ENCODE data around the gene NEXN.
"Not testable (repeated sequence)": the region's sequence is repeated elsewhere in the genome, so short reads cannot be mapped to it uniquely, and the experiment has no call there.

The NEXN gene

GRCh38 chr1:77970192-77970591 lies 81.8 kb downstream of the NEXN start:
- DNase-seq, result no peak

GRCh38 chr1:77972080-77972479 lies 83.7 kb downstream of the NEXN start:
- DNase-seq, result no peak

- DNase-seq, result no peak
These were observed 87.0 kb downstream of the NEXN start for GRCh38 chr1:77975386-77975785.

GRCh38 chr1:77975907-77976306 lies 87.5 kb downstream of the NEXN start:
- DNase-seq, result no peak

- no peak for DNase-seq
These were observed 88.1 kb downstream of the NEXN start for GRCh38 chr1:77976433-77977076.

GRCh38 chr1:77977989-77978292 lies 89.5 kb downstream of the NEXN start:
- DNase-seq, result no peak

- DNase-seq, result peak; percentile 94
These were observed 90.0 kb downstream of the NEXN start for GRCh38 chr1:77978293-77978968.

- DNase-seq, result peak; percentile 98
These were observed 90.8 kb downstream of the NEXN start, which contains the start of gene FUBP1 for GRCh38 chr1:77978969-77979876. Gene FUBP1 (minus strand): TSS chr1:77979072. CDS start chr1:77979004, 68 bp downstream.

- DNase-seq, result not testable (repeated sequence)
These were observed 95.0 kb downstream of the NEXN start for GRCh38 chr1:77983352-77983996.

- no peak for DNase-seq
These were observed 95.6 kb downstream of the NEXN start for GRCh38 chr1:77983997-77984355.

- DNase-seq, result no peak
These were observed 96.2 kb downstream of the NEXN start for GRCh38 chr1:77984629-77985028.

- no peak for DNase-seq
These were observed 98.4 kb downstream of the NEXN start for GRCh38 chr1:77986810-77987209.

GRCh38 chr1:77987919-77988318 lies 99.5 kb downstream of the NEXN start:
- no peak for DNase-seq

- no peak for DNase-seq
These were observed 101.3 kb downstream of the NEXN start for GRCh38 chr1:77989744-77990143.

- DNase-seq, result no peak
These were observed 102.3 kb downstream of the NEXN start for GRCh38 chr1:77990629-77991204.

GRCh38 chr1:77991638-77992037 lies 103.2 kb downstream of the NEXN start:
- DNase-seq, result no peak

Data from NCI-H2029 treated with DMSO at 0.1 percent for 48 hours (cell line).